GM21786 (cell line): ENCODE results near the gene PCNX3.

Experiments
- ATAC-seq: cut with Tn5 transposase; IDR thresholded peaks from one replicate; pipeline ENCODE4 v1.9.1; 2021; ENCODE audit not compliant: unreplicated experiment

PCNX3 gene

DNA sequence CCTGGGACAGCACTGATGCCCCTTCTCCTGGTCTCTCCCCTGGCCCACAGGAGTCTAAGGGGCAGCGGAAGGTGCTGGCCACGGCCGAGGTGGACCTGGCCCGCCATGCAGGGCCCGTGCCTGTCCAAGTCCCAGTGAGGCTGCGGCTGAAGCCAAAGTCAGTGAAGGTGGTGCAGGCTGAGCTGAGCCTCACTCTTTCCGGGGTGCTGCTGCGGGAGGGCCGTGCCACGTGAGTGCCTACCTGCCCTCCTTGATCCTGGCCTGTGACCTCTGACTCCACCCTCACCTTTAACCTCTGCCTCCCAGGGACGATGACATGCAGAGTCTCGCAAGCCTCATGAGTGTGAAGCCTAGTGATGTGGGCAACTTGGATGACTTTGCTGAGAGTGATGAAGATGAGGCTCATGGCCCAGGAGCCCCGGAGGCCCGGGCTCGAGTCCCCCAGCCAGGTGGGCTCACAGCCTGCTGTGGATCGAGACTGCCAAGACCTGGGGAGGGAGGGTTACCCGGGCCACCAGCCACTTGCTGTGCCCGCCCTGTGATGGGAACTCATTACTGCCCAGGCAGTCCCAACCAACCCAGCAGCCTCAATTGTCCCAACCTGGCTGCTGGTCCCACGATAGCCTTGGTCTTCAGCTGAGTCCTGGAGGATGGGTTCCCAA, 35.4 kb upstream of the PCNX3 start:
- ATAC-seq, result no peak

DNA sequence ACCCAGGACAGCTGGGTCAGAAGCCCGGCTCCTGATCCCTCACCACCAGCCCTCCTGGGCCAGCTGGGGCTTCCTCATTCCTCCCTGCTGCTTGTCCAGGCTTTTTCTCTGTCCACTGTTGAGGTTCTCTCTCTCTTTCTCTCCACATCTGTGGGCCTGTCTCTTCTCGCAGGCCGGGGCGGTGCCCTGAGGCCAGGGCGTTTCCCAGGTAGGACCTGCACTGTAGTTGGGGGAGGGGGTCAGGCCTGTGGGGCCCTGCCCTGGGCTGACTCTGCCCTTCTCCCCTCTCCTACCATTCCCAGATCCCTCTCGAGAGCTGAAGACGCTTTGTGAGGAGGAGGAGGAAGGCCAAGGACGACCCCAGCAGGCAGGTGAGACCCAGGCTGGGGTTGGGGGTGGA, 34.8 kb upstream of the PCNX3 start:
- no peak for ATAC-seq

DNA sequence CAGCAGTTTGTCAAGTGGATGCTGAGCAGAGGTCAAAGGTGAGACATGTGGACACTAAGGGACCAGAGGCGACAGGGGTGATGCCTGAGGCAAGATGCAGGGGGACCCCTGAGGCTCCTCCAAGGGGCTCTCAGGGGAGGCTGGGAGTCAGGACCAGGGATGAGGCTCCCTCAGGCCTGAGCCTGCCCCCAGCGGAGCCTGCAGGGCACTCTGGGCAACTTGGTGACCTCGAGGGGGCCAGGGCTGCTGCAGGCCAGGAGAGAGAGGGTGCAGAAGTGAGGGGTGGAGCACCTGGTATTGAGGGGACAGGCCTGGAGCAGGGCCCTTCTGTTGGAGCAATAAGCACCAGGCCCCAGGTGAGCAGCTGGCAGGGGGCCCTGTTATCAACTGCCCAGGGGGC, 33.6 kb upstream of the PCNX3 start:
- ATAC-seq, result no peak

DNA sequence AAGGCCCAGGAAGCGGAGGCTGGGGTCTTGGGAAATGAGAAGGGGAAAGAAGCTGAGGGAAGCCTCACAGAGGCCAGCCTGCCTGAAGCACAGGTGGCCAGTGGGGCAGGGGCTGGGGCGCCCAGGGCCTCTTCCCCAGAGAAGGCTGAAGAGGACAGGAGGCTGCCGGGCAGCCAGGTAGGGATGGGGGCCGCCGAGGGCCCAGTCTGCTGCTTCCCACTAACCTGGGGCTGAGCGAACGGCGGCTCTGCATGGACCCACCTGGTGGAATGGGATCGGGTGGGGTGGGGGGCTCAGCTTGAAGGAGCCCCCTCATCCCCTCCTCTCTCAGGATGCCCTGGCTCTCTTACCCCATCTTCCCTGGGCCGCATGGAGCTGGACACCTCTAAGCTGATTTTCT, 32.0 kb upstream of the PCNX3 start:
- ATAC-seq, result no peak

DNA sequence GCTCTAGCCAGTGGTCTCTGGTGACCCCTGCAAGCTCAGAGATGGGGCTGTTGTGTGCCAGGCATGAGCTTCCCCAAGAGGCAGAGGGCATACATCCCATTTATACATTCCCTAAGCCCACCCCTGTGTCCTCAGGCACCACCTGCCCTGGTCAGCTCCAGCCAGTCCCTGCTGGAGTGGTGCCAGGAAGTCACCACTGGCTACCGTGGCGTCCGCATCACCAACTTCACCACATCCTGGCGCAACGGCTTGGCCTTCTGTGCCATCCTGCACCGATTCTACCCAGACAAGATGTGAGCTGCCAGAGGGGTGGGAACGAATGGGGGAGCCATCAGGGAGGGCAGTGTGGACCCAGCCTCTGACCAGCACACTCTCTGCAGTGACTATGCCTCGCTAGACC, 31.5 kb upstream of the PCNX3 start:
- ATAC-seq, result no peak

DNA sequence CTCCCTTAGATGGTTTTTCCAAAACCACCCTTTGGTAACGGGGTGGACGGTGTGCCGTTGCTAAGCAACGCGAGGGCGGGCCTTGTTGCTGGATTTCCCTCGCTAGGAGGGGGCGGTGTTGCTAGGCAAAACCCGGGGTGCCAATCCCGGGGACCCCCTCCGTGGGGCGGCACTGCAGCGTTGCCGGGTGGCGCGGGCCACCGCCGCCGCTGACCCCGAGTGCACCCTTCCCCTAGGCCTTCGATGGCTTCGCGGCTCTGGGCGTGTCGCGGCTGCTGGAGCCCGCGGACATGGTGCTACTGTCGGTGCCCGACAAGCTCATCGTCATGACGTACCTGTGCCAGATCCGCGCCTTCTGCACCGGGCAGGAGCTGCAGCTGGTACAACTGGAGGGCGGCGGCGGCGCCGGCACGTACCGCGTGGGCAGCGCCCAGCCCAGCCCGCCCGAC, 30.8 kb upstream of the PCNX3 start:
- no peak for ATAC-seq

DNA sequence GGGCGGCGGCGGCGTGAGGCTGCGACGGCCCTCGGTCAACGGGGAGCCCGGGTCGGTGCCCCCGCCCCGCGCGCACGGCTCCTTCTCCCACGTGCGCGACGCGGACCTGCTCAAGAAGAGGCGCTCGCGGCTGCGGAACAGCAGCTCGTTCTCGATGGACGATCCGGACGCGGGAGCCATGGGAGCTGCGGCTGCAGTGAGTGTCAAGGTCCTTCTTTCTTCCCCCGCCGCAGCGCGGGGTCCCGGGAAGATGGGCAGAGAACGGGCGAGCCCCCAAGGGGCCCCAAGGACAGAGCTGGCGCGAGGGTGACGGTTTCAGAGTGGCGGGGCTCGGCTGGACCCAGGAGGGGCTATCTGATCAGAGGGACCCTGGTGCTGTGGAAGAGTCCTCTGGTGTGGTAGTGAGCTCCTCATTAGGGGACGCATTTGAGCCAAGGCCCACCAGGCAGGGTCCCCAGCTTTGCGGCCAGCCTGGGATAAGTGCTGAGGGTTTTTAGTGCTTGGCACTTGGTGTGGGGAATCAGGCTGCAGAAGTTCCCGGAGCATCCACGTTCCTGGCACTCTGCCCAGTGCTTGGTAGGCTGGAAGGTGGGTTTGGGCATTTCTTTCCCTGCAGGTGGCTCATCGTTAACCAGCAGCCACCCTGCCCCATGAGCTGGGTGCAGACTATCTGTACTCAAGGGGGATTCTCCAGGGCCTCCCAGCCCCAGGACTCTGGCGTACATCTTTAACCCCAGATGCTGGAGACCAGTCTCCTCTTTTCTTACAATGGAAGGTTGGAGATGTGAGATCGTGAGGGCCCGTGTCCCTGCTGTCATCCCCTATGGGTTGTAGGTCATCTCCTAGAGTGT, 30.0 kb upstream of the PCNX3 start:
- no peak for ATAC-seq

DNA sequence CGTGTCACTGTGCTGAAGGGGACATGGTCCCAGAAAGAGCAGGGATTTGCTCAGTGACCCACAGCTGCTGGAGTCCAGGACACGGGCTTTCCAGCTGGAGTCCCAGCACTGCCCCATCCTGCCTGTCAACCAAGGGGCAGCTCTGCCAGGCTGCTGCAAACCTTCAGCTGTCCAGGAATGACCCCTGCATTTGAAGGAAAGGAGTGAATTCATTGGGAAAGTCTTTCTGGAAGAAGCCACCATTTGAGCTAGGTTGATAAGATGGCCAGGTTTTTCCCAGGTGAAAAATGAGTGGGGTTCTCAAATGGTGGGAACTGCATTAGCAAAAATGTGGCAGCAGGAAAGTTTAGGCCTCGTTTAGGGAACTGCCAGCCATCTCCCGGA, 29.3 kb upstream of the PCNX3 start:
- ATAC-seq, result no peak

DNA sequence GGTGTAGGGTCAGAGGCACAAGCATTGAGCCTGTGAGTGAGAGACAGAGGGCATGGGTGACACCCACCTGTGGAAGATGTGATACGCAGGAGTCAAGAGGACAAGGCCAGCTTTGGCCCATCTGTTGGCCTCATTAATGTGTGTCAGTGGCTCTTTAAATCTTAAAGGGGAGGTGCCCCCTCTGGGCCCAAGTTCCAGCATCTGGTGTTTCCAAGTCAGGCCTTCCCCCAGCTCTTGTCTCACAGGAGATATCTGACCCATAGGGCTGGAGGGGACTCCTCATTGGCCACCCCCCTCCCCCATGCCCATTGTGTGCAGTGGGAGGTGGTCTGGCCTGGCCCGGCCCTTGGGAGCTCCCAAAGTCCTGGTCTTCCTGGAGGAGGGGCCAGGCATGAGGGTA, 28.9 kb upstream of the PCNX3 start:
- ATAC-seq, result no peak

DNA sequence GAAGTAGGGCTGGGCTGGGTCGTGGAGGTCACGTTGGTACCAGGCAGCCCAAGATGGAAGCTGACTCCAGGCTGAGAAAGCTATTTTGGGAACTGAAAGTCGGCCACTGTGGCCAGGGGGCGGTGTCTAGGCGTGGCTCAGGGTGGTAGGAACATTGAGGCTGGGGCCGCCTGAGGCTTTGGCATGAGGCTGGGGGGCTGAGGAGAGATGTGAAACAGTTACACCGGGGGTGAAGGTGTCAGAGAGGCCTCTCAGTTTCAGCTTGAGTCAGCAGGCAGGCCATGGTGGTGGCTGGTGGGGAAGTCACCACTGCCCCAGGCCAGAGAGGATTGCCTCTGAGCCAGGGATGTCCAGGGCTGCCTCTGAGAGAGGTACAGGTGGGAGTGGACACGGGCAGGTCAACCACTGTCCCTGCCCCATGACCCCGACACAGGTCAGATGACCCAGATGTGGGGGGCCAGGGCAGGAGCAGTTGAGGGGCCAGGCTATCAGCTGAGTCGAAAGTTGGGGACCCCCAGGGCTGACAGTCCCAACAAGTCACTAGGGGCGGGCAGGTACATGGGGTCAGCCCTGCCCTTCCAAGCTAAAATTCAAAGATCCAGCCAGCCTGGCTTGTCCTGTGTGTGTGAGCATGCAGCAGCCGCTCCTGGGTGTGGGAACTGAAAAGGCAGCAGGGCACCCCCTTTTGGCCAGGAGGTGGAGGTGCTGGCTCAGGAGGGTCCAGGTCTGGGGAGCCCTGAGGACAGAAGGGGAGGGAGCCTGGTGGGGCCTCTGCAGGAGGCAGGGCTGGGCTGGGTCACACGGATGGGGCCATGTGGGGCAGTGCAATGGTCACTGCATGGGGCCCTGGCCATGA, 27.1 kb upstream of the PCNX3 start:
- peak; percentile 79 for ATAC-seq

DNA sequence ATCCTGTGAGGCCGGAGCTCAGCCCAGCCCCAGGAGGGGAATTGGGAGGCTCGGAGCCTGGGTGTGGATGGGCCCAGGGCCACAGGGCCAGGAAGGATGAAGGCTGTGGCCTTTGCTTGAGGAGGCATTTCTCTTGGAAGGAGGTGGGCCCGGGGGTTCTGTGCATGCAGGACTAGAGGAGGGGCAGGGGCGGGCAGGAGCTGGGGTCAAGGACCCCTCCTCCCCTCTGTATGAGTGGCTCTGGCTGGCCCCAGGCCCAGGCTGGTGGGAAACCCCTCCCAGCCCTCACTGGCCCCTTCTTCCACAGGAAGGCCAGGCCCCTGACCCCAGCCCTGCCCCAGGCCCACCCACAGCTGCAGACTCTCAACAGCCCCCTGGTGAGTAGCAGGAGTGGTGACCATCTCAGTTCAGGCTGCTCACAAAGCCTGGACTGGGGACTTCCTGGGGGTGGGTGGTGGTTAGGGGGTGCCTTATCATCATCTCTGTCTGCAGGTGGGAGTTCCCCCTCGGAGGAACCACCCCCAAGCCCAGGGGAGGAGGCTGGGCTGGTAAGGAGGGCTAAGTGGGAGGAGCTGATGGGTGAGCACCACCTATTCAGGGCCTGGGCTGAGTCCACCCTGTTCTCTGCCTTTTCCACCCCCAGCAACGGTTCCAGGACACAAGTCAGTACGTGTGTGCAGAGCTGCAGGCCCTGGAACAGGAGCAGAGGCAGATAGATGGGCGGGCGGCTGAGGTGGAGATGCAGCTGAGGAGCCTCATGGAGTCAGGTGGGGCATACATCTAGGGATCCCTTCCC, 25.9 kb upstream of the PCNX3 start:
- no peak for ATAC-seq

DNA sequence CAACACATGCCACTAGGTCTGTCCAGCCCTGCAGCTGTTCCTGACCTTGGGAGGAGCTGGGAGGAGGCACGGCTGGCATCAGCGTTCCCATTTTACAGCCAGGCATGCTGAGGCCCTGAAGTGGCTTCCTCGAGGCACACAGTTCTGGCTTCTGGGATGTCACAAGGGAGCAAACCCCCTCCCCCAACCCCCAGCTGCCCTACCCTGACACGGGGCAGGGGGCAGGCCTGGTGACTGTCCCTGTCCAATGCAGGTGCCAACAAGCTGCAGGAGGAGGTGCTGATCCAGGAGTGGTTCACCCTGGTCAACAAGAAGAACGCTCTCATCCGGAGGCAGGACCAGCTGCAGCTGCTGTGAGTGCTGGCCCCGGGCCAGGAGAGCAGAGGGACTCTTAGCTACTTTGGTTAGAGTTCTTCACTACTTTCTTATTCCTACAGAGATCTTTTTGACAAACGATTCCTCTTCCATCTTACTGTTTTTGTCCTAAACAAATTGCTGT, 25.3 kb upstream of the PCNX3 start:
- no peak for ATAC-seq

DNA sequence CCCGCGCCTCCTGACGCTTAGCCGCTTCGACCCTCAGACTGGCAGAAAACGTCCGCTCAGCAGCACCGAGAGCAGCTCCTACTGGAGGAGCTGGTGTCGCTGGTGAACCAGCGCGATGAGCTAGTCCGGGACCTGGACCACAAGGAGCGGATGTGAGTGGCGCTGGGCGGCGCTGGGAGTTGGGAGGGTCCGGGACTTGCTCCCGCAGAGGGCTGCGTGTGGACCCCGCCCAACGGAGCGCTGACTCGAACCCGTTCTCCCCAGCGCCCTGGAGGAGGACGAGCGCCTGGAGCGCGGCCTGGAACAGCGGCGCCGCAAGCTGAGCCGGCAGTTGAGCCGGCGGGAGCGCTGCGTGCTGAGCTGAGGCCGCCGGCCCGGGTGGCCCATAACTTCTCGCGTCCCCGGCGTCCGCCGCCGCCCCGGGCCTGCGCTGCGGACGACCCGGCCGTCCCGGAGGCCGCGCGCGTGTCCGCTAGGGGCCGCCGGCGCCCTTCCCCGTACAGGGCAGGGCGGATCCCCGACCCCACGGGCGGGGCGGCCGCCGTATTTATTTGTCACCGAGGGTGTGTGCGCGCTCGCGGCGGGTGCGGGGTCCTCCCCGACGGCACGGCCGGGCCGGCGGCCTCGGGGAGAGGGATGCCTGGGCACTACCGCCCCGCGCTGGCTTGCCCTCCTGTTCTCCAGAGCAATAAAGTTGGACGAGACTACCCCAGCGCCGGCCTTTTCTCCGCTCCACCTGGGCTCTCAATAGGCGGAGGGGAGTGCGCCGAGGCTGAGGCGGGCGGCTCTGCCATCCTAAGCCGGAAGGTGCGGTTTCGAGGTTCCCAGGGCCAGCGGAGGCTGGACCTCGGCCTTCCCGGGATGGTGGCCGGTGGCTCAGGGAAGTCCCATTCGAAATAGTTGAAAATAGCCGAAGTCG, 23.4 kb upstream of the PCNX3 start:
- ATAC-seq, result no peak

DNA sequence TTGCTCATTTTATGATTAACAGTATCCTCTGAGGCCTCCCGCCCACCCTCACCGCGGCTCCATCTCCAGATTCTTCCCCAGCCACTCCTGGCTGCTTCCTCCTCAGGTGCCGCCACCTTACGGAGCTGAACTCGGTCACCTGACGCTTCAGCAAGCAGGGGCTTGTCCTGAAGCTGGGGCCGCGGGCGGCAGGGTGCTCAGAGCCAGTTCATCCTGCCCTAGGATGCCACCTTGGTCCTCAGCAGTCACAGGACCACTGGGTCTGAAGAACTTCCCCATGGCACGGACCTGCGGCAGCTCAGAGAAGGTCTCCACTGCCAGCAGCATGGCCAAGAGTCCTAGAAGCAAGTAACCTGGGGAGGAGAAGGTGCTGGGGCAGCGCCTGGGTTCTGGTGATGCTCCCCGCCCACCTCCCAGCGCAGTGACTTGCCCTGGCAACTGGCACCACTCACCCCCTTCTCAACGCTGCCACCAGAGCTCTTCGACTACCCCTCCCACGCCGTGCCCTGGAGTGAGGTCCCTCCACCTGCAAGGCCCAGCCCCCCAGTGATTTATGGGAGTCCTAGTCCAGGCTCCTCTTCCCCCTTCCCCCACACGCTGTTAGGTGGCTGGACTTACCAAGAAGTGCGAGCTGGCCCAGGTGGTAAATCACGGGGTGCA, 22.6 kb upstream of the PCNX3 start:
- no peak for ATAC-seq

DNA sequence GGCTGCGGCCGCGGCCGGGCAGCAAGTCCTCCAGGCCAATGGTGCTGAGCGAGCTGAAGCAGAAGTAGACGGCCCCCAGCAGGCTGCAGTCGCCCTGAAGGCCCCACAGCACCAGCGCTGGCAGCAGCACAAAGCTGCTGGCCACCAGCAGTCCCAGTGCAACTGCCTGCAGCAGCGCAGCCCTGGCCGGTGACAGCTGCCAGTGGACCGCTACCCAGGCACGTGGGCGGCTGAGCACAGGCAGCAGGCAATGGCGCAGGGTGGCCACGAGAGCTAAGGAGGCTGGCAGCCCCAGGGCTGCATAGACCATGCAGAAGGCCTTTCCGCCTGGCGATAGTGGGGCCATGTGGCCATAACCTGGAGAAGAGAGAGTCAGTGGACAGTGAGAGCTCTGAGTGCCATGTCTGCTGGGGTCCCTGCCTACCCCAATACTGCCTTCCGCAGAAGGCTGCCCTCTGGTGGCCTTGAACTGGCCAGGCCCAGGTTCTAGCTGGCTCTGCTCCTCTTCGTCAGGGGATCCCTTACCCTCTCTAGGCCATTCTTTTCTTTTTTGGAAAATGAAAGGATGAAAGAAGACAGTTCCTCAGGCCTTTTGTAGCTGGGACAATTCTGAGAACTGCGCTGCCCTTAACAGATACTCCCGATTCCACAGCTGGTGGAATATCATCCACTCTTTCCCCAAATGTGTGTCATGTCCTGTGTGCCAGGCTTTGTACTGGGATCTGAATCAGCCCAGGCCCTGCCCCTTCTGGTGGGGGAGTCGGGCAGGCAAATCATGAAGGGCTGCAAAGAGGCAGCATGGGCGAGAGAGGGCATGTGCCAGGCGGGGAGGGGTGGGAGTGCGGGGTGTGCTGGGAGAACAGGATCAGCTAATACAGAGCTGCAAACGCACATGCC, 21.8 kb upstream of the PCNX3 start:
- ATAC-seq, result no peak

DNA sequence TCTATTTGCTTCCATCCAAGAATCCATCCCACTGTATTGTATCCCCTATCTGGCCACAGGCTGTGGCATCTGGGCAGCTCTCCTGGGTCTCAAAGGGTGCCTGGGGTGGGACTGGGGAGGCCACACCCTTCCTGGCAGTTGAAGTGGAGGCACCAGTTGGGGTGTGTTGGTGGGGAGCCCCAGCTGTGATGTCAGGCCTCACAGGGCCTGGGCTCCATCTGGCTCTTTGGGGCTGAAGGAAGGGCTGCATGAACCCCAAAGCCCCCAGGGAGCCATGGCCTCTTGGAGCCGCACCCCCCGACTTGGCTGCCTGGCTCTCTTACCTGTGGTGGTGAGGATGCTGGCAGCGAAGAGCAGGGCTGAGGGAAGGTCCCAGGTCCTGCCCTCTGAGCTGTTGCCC, 20.4 kb upstream of the PCNX3 start:
- ATAC-seq, result no peak

DNA sequence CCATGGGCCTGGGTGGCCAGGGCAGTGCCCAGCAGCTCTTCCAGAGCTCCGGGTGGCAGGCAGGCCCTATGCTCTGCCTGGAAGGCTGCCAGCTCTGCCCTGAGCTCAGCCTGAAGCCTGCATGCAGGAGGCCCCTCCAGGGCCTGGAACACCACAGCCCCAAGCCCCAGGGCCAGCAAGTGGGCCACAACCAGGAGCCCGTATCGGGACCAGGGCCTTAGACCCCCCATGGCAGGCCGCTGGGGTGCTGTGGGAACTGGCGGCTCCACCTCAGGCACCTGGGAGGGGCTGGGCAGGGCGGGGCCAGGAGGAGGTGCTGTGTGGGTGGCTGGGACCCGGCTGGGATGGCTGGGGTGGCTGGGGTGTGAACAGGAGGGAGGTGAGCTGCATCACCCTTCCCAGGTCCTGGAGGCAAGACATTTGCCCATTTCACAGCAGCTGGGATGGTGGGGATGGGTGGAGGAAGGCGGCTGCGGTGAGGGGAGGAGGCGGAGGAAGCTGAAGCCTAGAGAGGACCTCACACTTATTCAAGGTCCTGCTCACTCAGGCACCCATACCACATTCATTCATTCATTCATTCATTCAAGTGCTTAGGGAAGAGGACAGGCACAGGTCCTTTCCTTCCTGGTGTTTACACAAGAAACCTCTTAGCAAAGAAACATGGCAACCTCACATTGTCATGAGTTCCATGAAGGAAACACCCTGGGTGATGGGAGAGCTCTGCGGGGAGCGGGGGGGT, 19.9 kb upstream of the PCNX3 start, which contains the start of gene KCNK7:
Gene KCNK7, minus strand, starts transcription at position 258 of the 739 bp plus-strand sequence. Its CDS starts 28 bp downstream, at position 230.
- no peak for ATAC-seq
